ENCODE data around the gene WASHC2A.
"Not testable (repeated sequence)": the region's sequence is repeated elsewhere in the genome, so short reads cannot be mapped to it uniquely, and the experiment has no call there.

The WASHC2A gene

DNA sequence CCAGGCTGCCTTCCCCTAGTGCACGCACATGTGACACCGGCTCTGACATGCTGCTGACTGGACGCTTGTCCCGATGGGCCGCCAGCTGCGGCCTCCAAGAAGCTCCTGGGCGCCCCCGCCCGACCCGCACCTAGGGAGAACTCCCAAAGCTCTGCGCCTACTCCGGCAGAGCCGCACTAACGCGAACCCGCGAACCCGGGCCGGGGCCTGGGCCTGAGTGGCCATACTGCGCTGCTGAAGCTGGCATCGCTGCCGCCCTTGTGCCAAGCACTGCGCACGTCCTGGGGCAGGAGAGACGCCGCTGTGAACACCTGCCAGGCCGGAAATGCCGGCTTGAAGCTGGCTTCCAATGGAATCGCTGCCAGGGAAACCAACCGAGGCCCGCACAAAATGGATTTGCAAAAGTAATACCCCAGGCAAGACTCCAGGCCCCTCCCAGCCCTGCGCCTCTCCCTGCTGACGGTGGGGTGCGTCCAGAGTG is 85.1 kb downstream of the WASHC2A start:
- no peak for DNase-seq

DNA sequence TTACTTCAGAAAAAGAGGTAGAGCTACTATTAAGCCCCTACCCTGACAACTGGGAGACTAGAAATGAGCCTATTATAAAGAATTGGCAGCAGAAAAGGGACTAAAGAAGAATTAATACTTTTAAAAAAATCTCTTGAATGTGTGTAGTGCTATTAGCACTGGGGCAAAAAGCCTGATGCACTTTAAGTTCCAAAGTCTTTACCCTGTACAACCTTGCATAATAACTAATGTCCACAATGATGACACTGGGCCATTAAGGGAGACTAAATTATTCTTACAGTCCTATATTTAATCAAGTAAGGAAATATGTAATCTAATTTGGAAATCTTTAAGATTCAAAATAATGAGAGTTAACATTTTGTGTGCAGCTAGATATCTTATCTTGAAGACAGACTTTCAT is 90.1 kb downstream of the WASHC2A start:
- DNase-seq: not testable (repeated sequence)

DNA sequence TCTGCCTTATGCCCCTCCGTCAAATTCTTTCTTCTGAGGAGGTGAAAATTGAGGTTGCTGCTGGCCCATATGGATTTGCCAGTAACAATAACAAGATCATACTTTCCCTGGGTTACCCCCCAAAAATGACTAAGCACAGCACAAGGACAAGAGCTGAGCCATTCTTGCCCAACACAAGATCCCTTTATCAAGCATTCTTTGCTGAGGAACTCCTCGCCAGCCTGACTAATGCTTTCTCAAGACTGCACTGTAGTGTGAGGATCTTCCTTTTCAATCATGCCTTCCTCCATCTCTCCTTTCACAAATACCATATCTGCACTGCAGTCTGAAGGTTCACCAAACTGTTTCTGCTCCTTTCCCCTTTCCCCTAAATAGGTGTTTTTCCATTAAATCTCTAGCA is 92.1 kb downstream of the WASHC2A start:
- not testable (repeated sequence) for DNase-seq

DNA sequence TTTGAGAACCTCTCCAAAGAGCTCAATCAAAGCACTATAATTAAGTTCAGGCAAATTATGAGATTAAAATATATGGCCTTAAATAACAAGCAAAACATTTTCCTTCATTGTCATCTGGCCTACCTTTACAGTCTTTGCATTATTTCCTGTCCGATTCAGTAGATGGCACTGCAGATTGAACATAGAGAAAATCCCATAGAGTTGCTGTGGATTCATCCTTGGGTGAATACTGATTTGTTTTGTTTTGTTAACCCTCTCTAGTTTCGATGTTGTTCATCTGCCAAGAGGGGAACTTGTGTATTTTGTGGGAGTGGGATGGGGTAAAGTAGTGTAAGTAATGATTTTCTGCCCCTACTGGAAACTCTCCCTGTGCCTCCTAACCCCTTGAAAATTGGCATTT is 97.3 kb downstream of the WASHC2A start:
- DNase-seq: not testable (repeated sequence)

- not testable (repeated sequence) for DNase-seq
Observed at GRCh38 chr10:50167833-50168232, 100.1 kb downstream of the WASHC2A start.

- DNase-seq: not testable (repeated sequence)
Observed at GRCh38 chr10:50169506-50169905, 101.8 kb downstream of the WASHC2A start.

DNA sequence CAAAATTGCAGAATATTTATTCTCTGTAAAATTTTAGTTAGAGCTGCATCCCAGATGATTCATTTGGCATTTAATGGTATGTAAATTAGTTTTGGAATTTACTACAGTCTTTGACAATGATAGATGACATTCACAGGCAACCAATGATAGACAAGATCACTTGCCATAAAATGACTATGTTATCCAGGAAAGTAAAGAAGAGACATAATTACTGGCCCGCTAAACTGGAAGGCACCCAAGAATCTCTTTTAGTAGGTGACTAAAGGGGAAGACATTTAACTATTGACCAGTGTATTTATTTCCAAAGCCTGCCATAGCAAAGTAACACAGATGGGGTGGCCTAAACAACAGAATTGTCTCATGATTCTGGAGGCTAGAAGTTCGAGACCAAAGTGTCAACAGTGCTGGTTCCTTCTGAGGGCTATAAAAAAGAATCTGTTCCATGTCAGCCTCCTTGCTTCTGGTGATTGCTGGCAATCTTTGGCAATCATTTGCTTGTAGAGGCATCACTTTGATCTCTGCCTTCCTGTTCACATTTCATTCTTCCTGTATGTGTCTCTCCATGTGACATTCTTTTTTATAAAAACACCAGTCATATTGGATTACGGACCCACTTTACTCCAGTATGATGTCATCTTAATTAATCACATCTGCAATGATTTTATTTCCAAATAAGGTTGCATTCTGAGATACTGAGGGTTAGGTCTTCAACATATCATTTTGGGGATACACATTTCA is 107.2 kb downstream of the WASHC2A start:
- not testable (repeated sequence) for DNase-seq

Data from CD4-positive, alpha-beta T cell treated with Interferon gamma for 1 hour (primary cell).